GM10248 (cell line): ENCODE measurements around the gene TRIM31.
"Not testable (repeated sequence)": the region's sequence is repeated elsewhere in the genome, so short reads cannot be mapped to it uniquely, and the experiment has no call there.

Experiments
- CTCF ChIA-PET: fragments of 300-600 bp; sonication (Branson Sonifier 250); formaldehyde crosslinking; extraction: SDS; loops from one replicate; lab custom pipeline; 2021; ENCODE audit warnings: antibody characterized with exemption; lab: Yijun Ruan, JAX
- POLR2A ChIA-PET: fragments of 350-650 bp; sonication (Branson Sonifier 250); formaldehyde crosslinking; extraction: SDS; loops from one replicate; lab custom pipeline; 2020; ENCODE audit warnings: antibody characterized with exemption; lab: Yijun Ruan, JAX
- DNase-seq: peaks from one replicate; pipeline ENCODE4 v3.0.0; 2012; ENCODE audit errors: extremely low spot score
- CTCF ChIP-seq: IDR thresholded peaks from 2 replicates; pipeline ENCODE4 v1.5.1; 2012; ENCODE audit warnings: mild to moderate bottlenecking, low read depth; ENCODE audit errors: extremely low read depth, missing control alignments, control extremely low read depth

Gene TRIM31

GRCh38 chr6:30130179-30130679 is 17.3 kb upstream of the TRIM31 start:
- ChIA-PET CTCF (interaction anchor here (0.8 to 10.1 kb wide), 29 partner anchors 8 to 477 kb away, joined by 3 to 313 read pairs (median 6); partner anchors contain the start of genes POLR1H, PPP1R11 and TRIM31), POLR2A (no interaction called here)
- no peak for TF ChIP-seq CTCF
- no peak for DNase-seq

- no peak for DNase-seq
- POLR2A ChIA-PET, result no interaction called here
- no peak for TF ChIP-seq CTCF
- CTCF ChIA-PET, result interaction anchor here (1.3 to 10.1 kb wide), 12 partner anchors 9 to 476 kb away, joined by 4 to 313 read pairs (median 10); partner anchors contain the start of genes PPP1R11 and TRIM31
Observed at GRCh38 chr6:30129265-30130178, 16.6 kb upstream of the TRIM31 start.

- ChIA-PET POLR2A (no interaction called here), CTCF (interaction anchor here (1.0 to 2.0 kb wide), 3 partner anchors 16 to 25 kb away, joined by 3 to 14 read pairs (median 5); no protein-coding TSS in a partner anchor)
- no peak for TF ChIP-seq CTCF
- DNase-seq, result no peak
Observed at GRCh38 chr6:30127238-30128093, 14.6 kb upstream of the TRIM31 start.

GRCh38 chr6:30122515-30122914 is 9.6 kb upstream of the TRIM31 start:
- DNase-seq, result no peak
- ChIA-PET POLR2A (no interaction called here), CTCF (interaction anchor here (1.2 to 3.1 kb wide), 4 partner anchors 10 to 45 kb away, joined by 3 to 23 read pairs (median 6); no protein-coding TSS in a partner anchor)
- TF ChIP-seq CTCF, result no peak

GRCh38 chr6:30121446-30122366 is 8.8 kb upstream of the TRIM31 start:
- ChIA-PET POLR2A (no interaction called here), CTCF (interaction anchor here (1.2 to 3.1 kb wide), 4 partner anchors 11 to 46 kb away, joined by 3 to 23 read pairs (median 6); no protein-coding TSS in a partner anchor)
- no peak for TF ChIP-seq CTCF
- DNase-seq, result no peak

- CTCF ChIA-PET, result interaction anchor here (0.9 to 1.2 kb wide), 2 partner anchors 13 to 15 kb away, joined by 3 to 4 read pairs; no protein-coding TSS in a partner anchor
- DNase-seq, POLR2A ChIA-PET: not testable (repeated sequence)
Observed at GRCh38 chr6:30118691-30119090, 5.8 kb upstream of the TRIM31 start.
